Muscle layer of colon (tissue), 2 donors: ENCODE results near the gene PRDM12.
A peak's percentile ranks its signal among the peaks of the same experiment; 100 is the strongest.

ENCODE experiments used
- H3K27ac ChIP-seq: one replicate; pipeline ENCODE4 v1.7.0; 2013; ENCODE audit warnings: low read depth, mild to moderate bottlenecking, low read length, moderate library complexity
- H3K27me3 ChIP-seq, 2 donors: one replicate each; pipeline ENCODE4 v1.7.0; 2013; ENCODE audit warnings: low read length in 2 of 2, mild to moderate bottlenecking in 2 of 2; ENCODE audit not compliant: insufficient read depth in 2 of 2, control insufficient read depth in 1 of 2
- H3K36me3 ChIP-seq: one replicate; pipeline ENCODE4 v1.7.0; 2013; ENCODE audit warnings: mild to moderate bottlenecking, low read length; ENCODE audit not compliant: insufficient read depth
- H3K4me1 ChIP-seq: one replicate; pipeline ENCODE4 v1.7.0; 2013; ENCODE audit warnings: mild to moderate bottlenecking, low read length; ENCODE audit not compliant: insufficient read depth
- H3K4me3 ChIP-seq, 2 donors: one replicate each; pipeline ENCODE4 v1.7.0; 2013; ENCODE audit warnings: low read length in 2 of 2, low read depth in 1 of 2, mild to moderate bottlenecking in 1 of 2, moderate library complexity in 1 of 2
- H3K9ac ChIP-seq: one replicate; pipeline ENCODE4 v1.7.0; 2013; ENCODE audit warnings: low read length
- H3K9me3 ChIP-seq: one replicate; pipeline ENCODE4 v1.7.0; 2013; ENCODE audit warnings: mild to moderate bottlenecking, low read length
- donor health status: abdominal sarcoma.
- donor health status: Adenocarcinoma of cecum.

PRDM12 gene

GRCh38 chr9:130668659-130669058, 4.3 kb downstream of the PRDM12 start:
- H3K27me3 ChIP-seq = peaks cover 26 to 38% of the 10 kb centered on the region in 2 donors
- H3K4me3 ChIP-seq = no peak overlapping the region
- no peaks in the 10 kb centered on the region for H3K9me3 ChIP-seq
- no peak overlapping the region for H3K9ac ChIP-seq
- H3K36me3 ChIP-seq = no peaks in the 10 kb centered on the region
- no peak overlapping the region for H3K27ac ChIP-seq
- peaks cover 10% of the 10 kb centered on the region for H3K4me1 ChIP-seq

- Histone ChIP-seq H3K9ac (no peak overlapping the region), H3K4me1 (peaks cover 10% of the 10 kb centered on the region), H3K36me3 (no peaks in the 10 kb centered on the region), H3K4me3 (no peak overlapping the region), H3K9me3 (no peaks in the 10 kb centered on the region), H3K27me3 (peaks cover 25 to 26% of the 10 kb centered on the region in 2 donors), H3K27ac (no peak overlapping the region)
These were observed 5.6 kb downstream of the PRDM12 start for GRCh38 chr9:130669965-130670364.

GRCh38 chr9:130670644-130671043, 6.2 kb downstream of the PRDM12 start:
- H3K27ac ChIP-seq = no peak overlapping the region
- no peaks in the 10 kb centered on the region for H3K36me3 ChIP-seq
- H3K4me1 ChIP-seq = peaks cover 6% of the 10 kb centered on the region
- peaks cover 20 to 22% of the 10 kb centered on the region in 2 donors for H3K27me3 ChIP-seq
- H3K9ac ChIP-seq = no peak overlapping the region
- no peak overlapping the region for H3K4me3 ChIP-seq
- H3K9me3 ChIP-seq = no peaks in the 10 kb centered on the region

GRCh38 chr9:130672466-130672865, 8.1 kb downstream of the PRDM12 start:
- peaks cover 2 to 4% of the 10 kb centered on the region in 2 donors for H3K27me3 ChIP-seq
- no peak overlapping the region for H3K9ac ChIP-seq
- H3K4me1 ChIP-seq = no peaks in the 10 kb centered on the region
- H3K9me3 ChIP-seq = no peaks in the 10 kb centered on the region
- no peaks in the 10 kb centered on the region for H3K36me3 ChIP-seq
- no peak overlapping the region for H3K4me3 ChIP-seq
- H3K27ac ChIP-seq = no peak overlapping the region

GRCh38 chr9:130672933-130673615, 8.7 kb downstream of the PRDM12 start:
- H3K9me3 ChIP-seq = no peaks in the 10 kb centered on the region
- H3K27ac ChIP-seq = no peak overlapping the region
- H3K9ac ChIP-seq = no peak overlapping the region
- no peaks in the 10 kb centered on the region for H3K27me3 ChIP-seq
- no peaks in the 10 kb centered on the region for H3K36me3 ChIP-seq
- H3K4me3 ChIP-seq = no peak overlapping the region
- H3K4me1 ChIP-seq = no peaks in the 10 kb centered on the region

GRCh38 chr9:130675396-130675795, 11.0 kb downstream of the PRDM12 start:
- no peaks in the 10 kb centered on the region for H3K36me3 ChIP-seq
- H3K9me3 ChIP-seq = no peaks in the 10 kb centered on the region
- H3K27ac ChIP-seq = no peak overlapping the region
- no peak overlapping the region for H3K9ac ChIP-seq
- no peak overlapping the region for H3K4me3 ChIP-seq
- H3K27me3 ChIP-seq = no peaks in the 10 kb centered on the region
- no peaks in the 10 kb centered on the region for H3K4me1 ChIP-seq

GRCh38 chr9:130677252-130677651, 12.9 kb downstream of the PRDM12 start:
- Histone ChIP-seq H3K36me3 (no peaks in the 10 kb centered on the region), H3K27me3 (peaks cover 0 to 5% of the 10 kb centered on the region in 2 donors), H3K27ac (no peak overlapping the region), H3K9ac (no peak overlapping the region), H3K9me3 (no peaks in the 10 kb centered on the region), H3K4me1 (peaks cover 8% of the 10 kb centered on the region), H3K4me3 (no peak overlapping the region)

- H3K4me3 ChIP-seq = peak overlapping the region; percentile 50 to 58
- peaks cover 9% of the 10 kb centered on the region for H3K4me1 ChIP-seq
- no peaks in the 10 kb centered on the region for H3K9me3 ChIP-seq
- H3K27me3 ChIP-seq = peaks cover 0 to 5% of the 10 kb centered on the region in 2 donors
- H3K9ac ChIP-seq = no peak overlapping the region
- no peak overlapping the region for H3K27ac ChIP-seq
- H3K36me3 ChIP-seq = no peaks in the 10 kb centered on the region
These were observed 16.7 kb downstream of the PRDM12 start for GRCh38 chr9:130680836-130681768.

- Histone ChIP-seq H3K27me3 (peaks cover 0 to 5% of the 10 kb centered on the region in 2 donors), H3K4me1 (peaks cover 9% of the 10 kb centered on the region), H3K4me3 (peak overlapping the region; percentile 58 to 61), H3K9me3 (no peaks in the 10 kb centered on the region), H3K27ac (no peak overlapping the region), H3K36me3 (no peaks in the 10 kb centered on the region), H3K9ac (no peak overlapping the region)
These were observed 17.5 kb downstream of the PRDM12 start for GRCh38 chr9:130681769-130682420.

GRCh38 chr9:130682421-130683121, 18.2 kb downstream of the PRDM12 start:
- Histone ChIP-seq H3K27me3 (peaks cover 0 to 5% of the 10 kb centered on the region in 2 donors), H3K27ac (no peak overlapping the region), H3K9me3 (no peaks in the 10 kb centered on the region), H3K4me3 (peak overlapping the region in 1 of 2 donors; percentile 58), H3K9ac (no peak overlapping the region), H3K4me1 (peaks cover 9% of the 10 kb centered on the region), H3K36me3 (no peaks in the 10 kb centered on the region)

- Histone ChIP-seq H3K4me3 (no peak overlapping the region), H3K9me3 (no peaks in the 10 kb centered on the region), H3K36me3 (no peaks in the 10 kb centered on the region), H3K9ac (no peak overlapping the region), H3K4me1 (peaks cover 9% of the 10 kb centered on the region), H3K27ac (no peak overlapping the region), H3K27me3 (peaks cover 0 to 5% of the 10 kb centered on the region in 2 donors)
These were observed 20.7 kb downstream of the PRDM12 start for GRCh38 chr9:130685104-130685503.
